NOMO-1 treated with DMSO at 0.1 percent for 48 hours (cell line): ENCODE measurements around the gene PUDP.
"Not testable (repeated sequence)": the region's sequence is repeated elsewhere in the genome, so short reads cannot be mapped to it uniquely, and the experiment has no call there.

ENCODE experiments used
- DNase-seq: peaks from one replicate; lab custom pipeline; 2025; ENCODE audit not compliant: unreplicated experiment; lab: John Stamatoyannopoulos, UW

The PUDP gene

GRCh38 chrX:7110821-7111276 is 37.1 kb downstream of the PUDP start:
- peak; percentile 70 for DNase-seq

GRCh38 chrX:7109838-7110793 is 37.8 kb downstream of the PUDP start:
- DNase-seq = no peak

GRCh38 chrX:7109049-7109531 is 38.9 kb downstream of the PUDP start:
- no peak for DNase-seq

GRCh38 chrX:7108030-7108429 is 39.9 kb downstream of the PUDP start:
- no peak for DNase-seq

- DNase-seq = no peak
Measured at GRCh38 chrX:7106649-7107048, 41.3 kb downstream of the PUDP start.

GRCh38 chrX:7102119-7102518 is 45.8 kb downstream of the PUDP start:
- no peak for DNase-seq

GRCh38 chrX:7100022-7100421 is 47.9 kb downstream of the PUDP start:
- no peak for DNase-seq

GRCh38 chrX:7095657-7096056 is 52.3 kb downstream of the PUDP start:
- not testable (repeated sequence) for DNase-seq

- no peak for DNase-seq
Measured at GRCh38 chrX:7093305-7093704, 54.6 kb downstream of the PUDP start.

- DNase-seq = no peak
Measured at GRCh38 chrX:7092543-7092942, 55.4 kb downstream of the PUDP start.

- DNase-seq = no peak
Measured at GRCh38 chrX:7091923-7092322, 56.0 kb downstream of the PUDP start.

GRCh38 chrX:7090641-7091040 is 57.3 kb downstream of the PUDP start:
- DNase-seq = no peak

GRCh38 chrX:7088968-7089615 is 58.9 kb downstream of the PUDP start:
- no peak for DNase-seq

GRCh38 chrX:7086384-7086783 is 61.6 kb downstream of the PUDP start:
- DNase-seq = no peak

- no peak for DNase-seq
Measured at GRCh38 chrX:7085879-7086278, 62.1 kb downstream of the PUDP start.

- no peak for DNase-seq
Measured at GRCh38 chrX:7084841-7085240, 63.1 kb downstream of the PUDP start.

GRCh38 chrX:7083468-7084396 is 64.2 kb downstream of the PUDP start:
- DNase-seq = peak; percentile 98

- DNase-seq = no peak
Measured at GRCh38 chrX:7083021-7083420, 64.9 kb downstream of the PUDP start.

- no peak for DNase-seq
Measured at GRCh38 chrX:7082556-7082955, 65.4 kb downstream of the PUDP start.

GRCh38 chrX:7077241-7078230 is 70.4 kb downstream of the PUDP start:
- no peak for DNase-seq
